ENCODE measurements around the gene NPB.

DNA sequence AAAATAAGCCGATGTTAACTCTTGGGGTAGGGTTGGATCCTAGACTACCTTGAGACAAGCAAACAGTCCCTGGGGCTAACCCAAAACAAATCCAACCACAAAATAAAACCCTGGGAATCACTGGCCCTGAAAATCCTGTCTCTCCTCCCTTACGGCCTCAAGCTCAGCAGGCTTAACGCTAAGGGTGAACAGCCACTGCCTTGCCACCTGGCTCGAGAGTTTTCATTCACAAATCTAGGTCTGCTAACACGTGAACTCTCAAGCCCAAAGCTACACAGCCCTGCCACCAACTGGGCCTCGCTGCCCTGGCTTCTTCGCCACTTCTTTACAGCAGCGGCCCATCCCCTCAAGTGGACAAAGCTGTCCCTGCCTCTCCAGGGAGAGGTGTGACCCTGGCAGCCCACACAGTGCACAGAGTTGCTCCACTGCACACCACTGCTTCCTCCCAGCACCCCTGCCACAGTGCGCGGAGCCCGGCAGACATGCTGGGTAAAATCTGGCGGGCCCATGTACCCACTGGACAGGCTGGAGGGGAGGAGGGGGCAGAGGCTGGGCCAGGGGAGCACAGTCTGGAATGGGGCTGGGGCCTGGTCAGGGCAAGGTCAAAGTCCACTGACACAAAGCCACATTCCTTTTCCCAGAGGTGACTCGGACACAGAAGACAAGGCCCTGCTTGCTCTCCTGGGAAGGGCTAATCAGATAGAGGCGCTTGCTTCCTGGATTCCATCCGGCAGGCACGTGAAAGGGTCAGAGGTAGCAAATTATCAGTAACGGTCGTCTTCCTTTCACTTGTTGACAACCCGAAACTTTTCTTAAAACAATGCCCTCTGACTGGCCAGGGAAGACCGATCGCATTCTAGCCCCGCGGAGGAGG is 8.2 kb downstream of the NPB start:
- TF ChIP-seq SP1 (IDR thresholded peaks at IDR 0.05), result peak; percentile 87
- TF ChIP-seq NR2F2 (IDR thresholded peaks at IDR 0.05), result peak; percentile 75
- no peak for TF ChIP-seq YY1 (IDR thresholded peaks at IDR 0.05)

Measured in liver (tissue), 2 donors.